GM19397 (cell line): ENCODE measurements around the gene ATP6V0A4.
"Not testable (repeated sequence)": the region's sequence is repeated elsewhere in the genome, so short reads cannot be mapped to it uniquely, and the experiment has no call there.

Experiments
- ATAC-seq: cut with Tn5 transposase; IDR thresholded peaks from one replicate; pipeline ENCODE4 v1.9.1; 2021; ENCODE audit warnings: mild to moderate bottlenecking, moderate library complexity; ENCODE audit not compliant: unreplicated experiment

ATP6V0A4 gene

GRCh38 chr7:138804618-138805017 lies 6.6 kb upstream of the ATP6V0A4 start:
- ATAC-seq, result no peak

- ATAC-seq, result no peak
Observed at GRCh38 chr7:138802706-138803105, 4.7 kb upstream of the ATP6V0A4 start.

GRCh38 chr7:138801256-138801655 lies 3.3 kb upstream of the ATP6V0A4 start:
- no peak for ATAC-seq

DNA sequence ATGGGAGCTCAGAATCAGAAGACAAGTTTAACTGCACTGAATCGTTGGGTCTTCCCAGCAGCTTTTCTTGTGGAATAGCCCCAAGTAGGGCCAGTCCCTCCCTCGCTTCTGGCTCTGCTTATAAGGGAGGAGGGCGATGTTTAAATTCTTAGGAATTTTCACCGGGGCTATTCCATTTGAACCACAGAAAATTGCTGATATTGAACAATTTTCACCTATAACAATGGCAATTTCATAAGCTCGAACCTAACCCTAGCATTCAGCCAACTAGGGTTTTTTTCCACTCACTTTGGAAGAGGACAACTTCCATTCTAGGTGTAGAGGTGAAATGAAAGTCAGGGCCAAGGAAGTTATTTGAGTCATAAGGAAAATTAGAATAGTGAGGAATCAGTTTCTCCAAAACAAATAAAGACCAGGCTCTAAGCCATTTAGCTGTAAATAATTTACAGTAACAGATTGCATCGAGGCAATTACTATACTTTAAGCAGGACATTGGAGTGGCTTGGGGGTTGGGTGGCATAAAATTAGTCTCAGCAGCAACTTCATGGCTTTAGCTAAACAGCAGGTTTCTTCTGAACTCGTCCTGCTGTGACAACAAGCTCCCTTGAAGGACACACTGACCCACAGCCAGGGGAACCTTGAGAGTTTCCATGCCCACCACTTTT lies 1.5 kb upstream of the ATP6V0A4 start:
- ATAC-seq, result no peak

DNA sequence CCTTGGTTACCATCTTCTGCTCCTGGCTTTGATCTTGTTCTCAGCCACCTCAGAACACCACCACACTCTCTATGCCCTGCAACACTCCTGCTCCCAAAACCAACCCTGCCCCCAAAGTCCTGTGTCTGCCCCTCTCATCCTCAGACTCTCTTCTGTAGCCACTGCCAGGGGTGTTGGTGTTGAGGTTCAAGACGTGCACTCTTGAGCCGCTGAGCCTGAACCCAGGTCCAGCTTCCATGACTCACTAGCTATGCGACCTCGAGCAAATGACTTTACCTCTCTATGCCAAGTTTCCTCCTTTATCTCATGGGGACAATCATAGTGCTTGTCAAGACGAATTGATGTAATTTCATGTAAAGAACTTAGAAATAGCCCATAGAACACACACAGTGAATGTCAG lies 840 bp upstream of the ATP6V0A4 start:
- ATAC-seq, result no peak

DNA sequence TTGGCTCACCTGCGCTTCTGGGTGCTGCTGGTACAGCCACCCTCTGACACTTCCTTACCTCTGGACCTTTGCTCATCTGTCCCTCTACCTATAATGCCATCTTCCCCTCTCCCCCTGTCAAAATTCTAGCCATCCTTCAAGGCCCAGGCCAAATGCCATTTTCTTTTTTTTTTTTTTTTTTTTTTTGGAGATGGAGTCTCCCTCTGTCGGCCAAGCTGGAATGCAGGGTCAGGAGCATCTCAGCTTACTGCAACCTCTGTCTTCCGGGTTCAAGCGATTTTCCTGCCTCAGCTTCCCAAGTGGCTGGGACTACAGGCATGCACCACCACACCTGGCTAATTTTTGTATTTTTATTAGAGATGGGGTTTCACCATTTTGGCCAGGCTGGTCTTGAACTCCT lies 950 bp downstream of the ATP6V0A4 start:
- ATAC-seq, result not testable (repeated sequence)

DNA sequence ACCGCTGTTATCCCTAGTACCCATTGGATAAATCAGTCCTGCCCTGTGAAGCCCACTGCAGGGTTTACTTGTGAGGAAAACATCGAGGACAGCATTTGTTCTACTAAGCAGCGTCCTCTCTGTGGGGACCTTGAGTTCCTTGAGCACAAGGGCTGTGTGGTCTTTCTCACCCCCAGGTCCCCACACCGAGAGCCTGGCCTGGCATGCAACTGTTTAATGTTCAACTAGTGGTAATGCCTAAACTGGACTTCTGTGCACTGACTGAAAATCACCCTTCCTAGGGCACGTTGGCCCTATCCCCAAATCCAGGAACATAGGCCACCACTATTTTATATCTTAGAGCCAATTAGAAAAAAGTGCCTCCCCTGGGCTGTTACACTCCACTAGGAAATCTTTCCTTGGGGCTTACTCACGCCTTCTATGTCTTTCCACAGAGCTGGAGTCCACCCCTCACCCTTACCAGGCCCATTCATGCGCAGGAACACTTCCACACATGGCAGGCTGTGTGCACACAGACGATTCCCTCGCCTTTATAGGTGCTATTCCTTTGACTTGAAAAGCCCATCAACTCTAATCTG lies 1.9 kb downstream of the ATP6V0A4 start:
- ATAC-seq, result no peak

GRCh38 chr7:138785587-138786437 lies 12.2 kb downstream of the ATP6V0A4 start:
- ATAC-seq, result no peak

DNA sequence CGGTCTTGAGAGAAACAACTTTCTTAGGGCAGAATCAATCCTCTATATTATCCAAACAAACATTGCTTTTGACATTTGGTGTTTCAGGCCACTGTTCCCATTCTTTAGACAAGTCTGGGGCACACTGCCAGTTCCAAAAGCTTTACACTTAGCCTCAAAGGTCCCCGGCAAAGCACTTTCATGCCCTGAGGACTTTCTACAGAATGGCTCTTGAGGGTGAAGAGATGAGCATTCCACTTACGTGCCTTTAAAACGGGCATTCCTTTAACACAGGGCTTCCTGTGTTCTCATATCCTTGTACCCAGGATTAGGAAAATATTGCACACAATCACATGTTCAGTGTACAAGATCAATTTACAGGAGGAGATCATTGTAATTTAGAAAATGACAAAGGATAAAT lies 13.3 kb downstream of the ATP6V0A4 start:
- no peak for ATAC-seq

- no peak for ATAC-seq
Observed at GRCh38 chr7:138781004-138781403, 17.0 kb downstream of the ATP6V0A4 start.

- ATAC-seq, result no peak
Observed at GRCh38 chr7:138776166-138776833, 21.7 kb downstream of the ATP6V0A4 start.

DNA sequence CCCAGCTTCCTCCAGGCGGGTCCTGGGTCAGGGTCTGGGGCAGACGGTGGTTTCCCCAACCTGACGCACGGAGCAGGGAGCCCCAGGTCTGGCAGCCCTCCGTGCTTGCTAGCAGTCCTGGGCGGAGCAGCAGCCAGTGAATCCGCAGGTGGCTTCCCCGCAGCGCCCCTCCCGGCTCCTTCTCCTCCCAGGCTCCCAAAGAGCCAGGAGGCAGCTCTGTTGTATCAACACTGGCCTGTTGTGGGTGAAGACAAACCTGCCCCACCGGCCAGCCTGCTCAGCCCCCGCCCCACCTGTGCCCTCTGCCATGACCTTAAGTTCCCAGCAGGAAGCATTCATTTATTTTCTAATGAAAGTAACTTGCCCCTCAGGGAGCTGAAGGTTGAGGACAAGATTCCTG lies 24.2 kb downstream of the ATP6V0A4 start:
- no peak for ATAC-seq

GRCh38 chr7:138773176-138773575 lies 24.8 kb downstream of the ATP6V0A4 start:
- ATAC-seq, result no peak

DNA sequence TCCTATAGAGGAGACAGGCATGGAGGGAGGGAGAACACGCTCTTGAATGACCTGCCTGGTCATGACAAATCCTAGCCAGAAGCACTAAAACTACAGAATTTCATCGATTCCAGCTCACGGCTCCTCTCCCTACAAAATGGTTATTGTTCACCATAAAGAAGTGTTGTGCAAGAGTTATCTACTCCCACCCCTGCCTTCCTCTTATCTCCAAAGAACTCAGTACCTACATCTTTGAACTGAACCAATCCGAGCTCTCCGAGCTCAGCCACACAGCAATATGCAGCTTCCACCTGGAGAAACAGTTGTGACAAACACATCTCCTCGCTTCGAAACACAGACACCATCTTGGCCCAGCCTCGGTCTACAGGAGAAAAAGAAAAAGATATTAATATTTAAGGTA lies 27.1 kb downstream of the ATP6V0A4 start:
- no peak for ATAC-seq

- no peak for ATAC-seq
Observed at GRCh38 chr7:138768241-138768640, 29.8 kb downstream of the ATP6V0A4 start.

GRCh38 chr7:138756591-138757242 lies 41.3 kb downstream of the ATP6V0A4 start:
- ATAC-seq, result no peak

- ATAC-seq, result no peak
Observed at GRCh38 chr7:138755842-138756590, 42.0 kb downstream of the ATP6V0A4 start.

DNA sequence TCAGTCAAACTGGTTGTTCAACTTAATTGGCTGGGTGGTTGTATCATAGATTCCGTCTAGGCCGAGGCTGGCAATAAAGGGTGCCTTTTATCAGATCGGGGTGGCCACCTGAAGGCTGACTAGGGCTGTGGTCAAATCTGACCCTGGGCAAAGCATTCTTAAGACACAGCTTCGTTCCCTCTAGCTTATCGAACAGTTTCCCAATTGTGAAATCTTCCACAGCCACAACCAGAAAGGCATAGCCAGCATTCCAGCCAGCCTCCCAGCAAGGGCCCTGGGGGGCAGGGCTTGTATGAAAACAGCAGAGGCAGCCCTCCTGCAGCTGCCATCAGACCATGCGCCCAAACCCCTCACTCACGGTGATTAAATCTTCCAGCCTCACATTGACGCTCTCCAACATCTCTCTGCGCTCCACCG lies 42.7 kb downstream of the ATP6V0A4 start:
- no peak for ATAC-seq

DNA sequence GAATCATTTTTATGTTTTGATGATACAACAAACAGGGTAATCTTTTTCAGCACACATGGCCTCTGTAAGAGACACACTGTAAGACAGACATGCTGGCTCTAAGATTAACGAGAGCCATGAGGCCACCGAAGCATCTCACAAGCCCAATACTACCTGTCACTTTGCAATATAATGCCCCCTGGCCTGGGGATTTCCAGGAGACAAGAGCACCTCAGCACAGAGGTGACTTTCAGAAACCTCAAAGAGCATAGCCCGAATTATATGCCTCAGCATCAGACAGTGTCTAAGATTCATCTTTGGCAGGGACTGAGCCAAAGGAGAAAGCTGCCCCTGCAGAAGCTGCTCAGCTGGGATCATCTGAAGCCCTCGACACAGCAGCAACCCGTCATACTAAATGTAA lies 44.4 kb downstream of the ATP6V0A4 start:
- no peak for ATAC-seq

- no peak for ATAC-seq
Observed at GRCh38 chr7:138753150-138753518, 44.9 kb downstream of the ATP6V0A4 start.
